ENCODE data around the gene CFAP141. TPM values are rescaled to one million over a fixed set of nuclear protein-coding genes. Genes with fewer than 3 reads are reported as not detected.

The CFAP141 gene
- total and polyA plus RNA-seq, 4 donors: 3.2 to 8.4 (median 4.6) TPM

DNA sequence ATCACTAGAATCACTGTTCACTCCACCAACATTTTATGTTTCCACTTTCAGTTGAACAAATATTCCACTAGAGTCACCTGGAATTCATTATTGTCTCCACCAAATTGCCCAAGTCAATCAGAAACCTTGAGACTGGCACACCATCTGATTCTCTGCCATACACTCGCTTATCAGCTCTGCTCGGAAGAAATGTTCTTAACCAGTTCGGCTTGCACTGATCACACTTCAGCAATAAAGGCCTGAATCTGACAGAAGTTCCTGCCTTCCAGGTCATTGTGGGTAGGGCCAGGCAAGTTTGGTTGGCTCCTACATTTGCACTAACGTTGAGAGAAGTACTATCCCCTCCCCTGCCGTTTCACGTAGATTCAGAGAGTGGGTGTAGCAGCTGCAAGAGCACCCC lies 24.2 kb downstream of the CFAP141 start:
- peak overlapping the region; percentile 81 for H3K4me3 ChIP-seq
- DNase-seq (no peak), ATAC-seq (ENCODE audit: insufficient read depth, low FRiP score) (no peak)
- 0% methylated on average over 6 of the region's 6 CpGs for WGBS, 2 donors
- no peaks in the 10 kb centered on the region for H3K9me3 ChIP-seq (ENCODE audit: control insufficient read depth in 4 of 4, insufficient read depth in 3 of 4, low read length in 3 of 4)
- peaks cover 3 to 37% (median 10%) of the 10 kb centered on the region in 5 donors for H3K4me1 ChIP-seq (ENCODE audit: control insufficient read depth in 5 of 5, insufficient read depth in 5 of 5, low read length in 5 of 5)
- TF ChIP-seq, protein P1, sequence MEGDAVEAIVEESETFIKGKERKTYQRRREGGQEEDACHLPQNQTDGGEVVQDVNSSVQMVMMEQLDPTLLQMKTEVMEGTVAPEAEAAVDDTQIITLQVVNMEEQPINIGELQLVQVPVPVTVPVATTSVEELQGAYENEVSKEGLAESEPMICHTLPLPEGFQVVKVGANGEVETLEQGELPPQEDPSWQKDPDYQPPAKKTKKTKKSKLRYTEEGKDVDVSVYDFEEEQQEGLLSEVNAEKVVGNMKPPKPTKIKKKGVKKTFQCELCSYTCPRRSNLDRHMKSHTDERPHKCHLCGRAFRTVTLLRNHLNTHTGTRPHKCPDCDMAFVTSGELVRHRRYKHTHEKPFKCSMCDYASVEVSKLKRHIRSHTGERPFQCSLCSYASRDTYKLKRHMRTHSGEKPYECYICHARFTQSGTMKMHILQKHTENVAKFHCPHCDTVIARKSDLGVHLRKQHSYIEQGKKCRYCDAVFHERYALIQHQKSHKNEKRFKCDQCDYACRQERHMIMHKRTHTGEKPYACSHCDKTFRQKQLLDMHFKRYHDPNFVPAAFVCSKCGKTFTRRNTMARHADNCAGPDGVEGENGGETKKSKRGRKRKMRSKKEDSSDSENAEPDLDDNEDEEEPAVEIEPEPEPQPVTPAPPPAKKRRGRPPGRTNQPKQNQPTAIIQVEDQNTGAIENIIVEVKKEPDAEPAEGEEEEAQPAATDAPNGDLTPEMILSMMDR (IDR thresholded peaks at IDR 0.05; ENCODE audit: control extremely low read depth, extremely low read depth): no peak
- H3K9ac ChIP-seq (ENCODE audit: insufficient read depth in 1 of 2, low read length in 2 of 2): peak overlapping the region; percentile 57 to 79
- peak overlapping the region; percentile 91 to 95 for H3K27ac ChIP-seq (ENCODE audit: low read depth in 1 of 2, low read length in 1 of 2)
- no peaks in the 10 kb centered on the region for H3K27me3 ChIP-seq (ENCODE audit: control insufficient read depth in 3 of 3, insufficient read depth in 3 of 3, low read length in 2 of 3)
- peaks cover 0 to 10% (median 4%) of the 10 kb centered on the region in 4 donors for H3K36me3 ChIP-seq (ENCODE audit: control insufficient read depth in 4 of 4, insufficient read depth in 4 of 4, low read length in 4 of 4)

DNA sequence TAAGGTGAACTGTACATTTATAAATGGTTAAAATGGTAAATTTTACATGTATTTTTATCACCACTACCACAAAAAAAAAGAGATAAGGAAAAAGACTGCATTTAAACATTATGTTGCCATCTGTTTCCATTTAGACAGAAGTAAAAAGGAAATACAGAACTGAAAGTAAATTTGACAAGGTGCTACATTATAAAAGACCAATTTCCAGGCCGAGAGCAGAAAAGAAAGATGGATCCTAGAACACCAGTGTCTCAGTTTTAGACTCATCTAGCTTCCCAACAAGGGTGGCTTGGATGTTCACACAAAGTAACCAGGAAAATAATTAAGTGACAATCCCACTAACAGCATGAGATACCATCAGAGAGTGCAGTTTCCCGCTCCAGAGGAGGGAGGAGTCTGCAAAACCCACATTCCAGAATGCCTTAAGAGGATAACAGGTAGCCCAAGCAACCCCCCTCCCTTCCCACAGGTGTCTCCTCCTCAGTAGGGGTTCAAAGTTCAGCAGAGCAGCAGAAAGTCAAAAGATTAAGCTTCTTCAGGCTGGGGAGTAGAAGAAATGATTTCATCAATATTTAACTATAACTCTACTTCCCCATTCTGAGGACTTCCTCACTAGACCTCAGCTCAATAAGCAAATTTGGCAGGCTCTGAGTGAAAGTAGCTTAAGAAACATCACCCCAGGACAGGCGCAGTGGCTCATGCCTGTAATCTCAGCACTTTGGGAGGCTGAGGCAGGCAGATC lies 26.0 kb downstream of the CFAP141 start:
- no peak for ATAC-seq (ENCODE audit: insufficient read depth, low FRiP score)
- Histone ChIP-seq H3K4me1 (ENCODE audit: control insufficient read depth in 5 of 5, insufficient read depth in 5 of 5, low read length in 5 of 5) (peaks cover 3 to 41% (median 13%) of the 10 kb centered on the region in 5 donors), H3K27me3 (ENCODE audit: control insufficient read depth in 3 of 3, insufficient read depth in 3 of 3, low read length in 2 of 3) (no peaks in the 10 kb centered on the region), H3K9ac (ENCODE audit: insufficient read depth in 1 of 2, low read length in 2 of 2) (no peak overlapping the region), H3K9me3 (ENCODE audit: control insufficient read depth in 4 of 4, insufficient read depth in 3 of 4, low read length in 3 of 4) (no peaks in the 10 kb centered on the region), H3K27ac (ENCODE audit: low read depth in 1 of 2, low read length in 1 of 2) (peak overlapping the region in 1 of 2 donors; percentile 60), H3K4me3 (no peak overlapping the region), H3K36me3 (ENCODE audit: control insufficient read depth in 4 of 4, insufficient read depth in 4 of 4, low read length in 4 of 4) (peaks cover 0 to 13% (median 11%) of the 10 kb centered on the region in 4 donors)
- WGBS, 2 donors: 38 to 52% methylated on average over 3 of the region's 3 CpGs
- DNase-seq: no peak
- TF ChIP-seq, protein P1 (IDR thresholded peaks at IDR 0.05; ENCODE audit: control extremely low read depth, extremely low read depth): no peak

DNA sequence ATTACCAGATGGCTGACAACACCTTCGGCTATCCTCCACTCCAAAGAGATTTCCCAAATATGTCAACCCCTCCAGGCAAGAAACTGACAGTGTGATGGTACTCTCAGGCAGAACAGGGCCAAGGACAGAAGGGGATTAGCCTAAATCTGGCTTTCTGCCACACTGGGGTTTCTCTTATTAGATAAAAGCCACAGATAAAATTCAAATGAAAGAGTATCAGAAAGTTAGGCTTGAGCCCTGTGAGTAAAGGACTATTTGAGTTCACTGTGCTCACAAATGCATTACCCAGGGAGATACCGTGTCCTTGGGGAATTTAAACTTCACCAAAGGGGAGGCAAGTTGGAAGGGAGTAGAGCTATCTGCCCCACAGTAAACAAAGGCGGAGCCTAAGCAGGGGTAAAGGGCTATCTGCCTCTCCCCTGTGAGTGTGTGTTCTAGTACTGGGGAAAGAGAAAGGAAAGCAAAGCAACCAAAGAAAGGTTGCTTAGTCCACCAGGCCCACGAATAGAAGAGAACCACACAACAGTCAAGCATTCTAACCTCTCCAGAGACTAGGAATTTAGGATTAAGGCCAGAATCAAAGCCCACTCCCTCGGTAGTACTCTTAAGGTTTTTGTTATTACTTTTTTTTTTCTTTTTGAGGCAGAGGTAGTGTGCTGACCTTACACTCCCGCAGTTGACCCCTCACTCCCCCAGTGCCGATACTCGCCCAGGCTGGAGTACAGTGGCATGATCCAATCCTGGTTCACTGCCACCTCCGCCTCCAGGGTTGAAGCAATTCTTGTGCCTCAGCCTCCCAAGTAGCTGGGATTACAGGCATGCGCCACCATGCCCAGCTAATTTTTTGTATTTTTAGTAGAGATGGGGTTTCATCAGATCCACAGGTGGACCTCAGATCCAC lies 27.0 kb downstream of the CFAP141 start:
- Histone ChIP-seq H3K9ac (ENCODE audit: insufficient read depth in 1 of 2, low read length in 2 of 2) (no peak overlapping the region), H3K4me1 (ENCODE audit: control insufficient read depth in 5 of 5, insufficient read depth in 5 of 5, low read length in 5 of 5) (peaks cover 3 to 41% (median 13%) of the 10 kb centered on the region in 5 donors), H3K27ac (ENCODE audit: low read depth in 1 of 2, low read length in 1 of 2) (peak overlapping the region in 1 of 2 donors; percentile 5), H3K36me3 (ENCODE audit: control insufficient read depth in 4 of 4, insufficient read depth in 4 of 4, low read length in 4 of 4) (peaks cover 0 to 18% (median 11%) of the 10 kb centered on the region in 4 donors), H3K4me3 (no peak overlapping the region), H3K27me3 (ENCODE audit: control insufficient read depth in 3 of 3, insufficient read depth in 3 of 3, low read length in 2 of 3) (no peaks in the 10 kb centered on the region), H3K9me3 (ENCODE audit: control insufficient read depth in 4 of 4, insufficient read depth in 3 of 4, low read length in 3 of 4) (no peaks in the 10 kb centered on the region)
- 65 to 77% methylated on average over 10 of the region's 10 CpGs for WGBS, 2 donors
- DNase-seq (no peak), ATAC-seq (ENCODE audit: insufficient read depth, low FRiP score) (no peak)
- TF ChIP-seq, protein P1 (IDR thresholded peaks at IDR 0.05; ENCODE audit: control extremely low read depth, extremely low read depth): no peak

Data from lung (tissue), 12 donors.